GM12878 (cell line): Measurements from ENCODE around the gene ACTL7A. TPM values are rescaled to one million over a fixed set of nuclear protein-coding genes. Genes with fewer than 3 reads are reported as not detected.

Experiments used
- ATAC-seq: fragments of 200-7000 bp; cut with Tn5 transposase; 3 replicates; pipeline ENCODE4 v1.9.1; 2020; ENCODE audit warnings: mild to moderate bottlenecking, moderate library complexity
- BruUV-seq: library from RNA; stranded (reverse); fragments of 400-500 nt; replicated peaks from 2 replicates; lab custom pipeline; 2021; lab: Mats Ljungman, UMichigan
- CTCF ChIA-PET: fragments of 300-600 bp; sonication (Branson Sonifier 250); formaldehyde crosslinking; extraction: SDS; loops from one replicate; lab custom pipeline; 2021; ENCODE audit warnings: inconsistent platforms; lab: Yijun Ruan, JAX
- POLR2A ChIA-PET: fragments of 350-600 bp; formaldehyde crosslinking; extraction: SDS; loops from one replicate; lab custom pipeline; 2021; ENCODE audit warnings: inconsistent platforms; lab: Charles Lee
- RAD21 ChIA-PET: fragments of 300-600 bp; sonication (Branson Sonifier 250); formaldehyde crosslinking; loops from one replicate; lab custom pipeline; 2023; ENCODE audit warnings: antibody characterized with exemption; ENCODE audit not compliant: unreplicated experiment; lab: Charles Lee
- SMC1A ChIA-PET: fragments of 300-600 bp; sonication (Branson Sonifier 250); formaldehyde crosslinking; loops from one replicate; lab custom pipeline; 2023; ENCODE audit not compliant: unreplicated experiment, uncharacterized antibody; lab: Charles Lee
- DNase-seq: peaks from one replicate; pipeline ENCODE4 v3.0.0-alpha.2; 2011; ENCODE audit warnings: low read depth, low spot score
- FAIRE-seq: peaks from 3 replicates; lab custom pipeline; 2011; peaks lifted over from hg19 to GRCh38; lab: Jason Lieb, UNC
- H2AFZ ChIP-seq: 2 replicates; pipeline ENCODE4 v1.6.0; 2011; ENCODE audit warnings: low read depth, low read length, control low read depth; ENCODE audit not compliant: control insufficient read depth
- H3K27ac ChIP-seq: 2 replicates; pipeline ENCODE4 v1.5.1; 2011; ENCODE audit warnings: control low read depth; ENCODE audit not compliant: control insufficient read depth, insufficient read depth
- H3K27me3 ChIP-seq, 2 experiments: replicated peaks in 1 of 2; 2 replicates each; pipeline versions ENCODE4 v1.6.0 to v1.6.1; 2011; ENCODE audit warnings: low read length in 1 of 2; ENCODE audit not compliant: control insufficient read depth in 2 of 2, insufficient read depth in 2 of 2
- H3K36me3 ChIP-seq, 2 experiments: 2 replicates each; pipeline ENCODE4 v1.5.1; 2011; ENCODE audit warnings: low read length in 1 of 2; ENCODE audit not compliant: control insufficient read depth in 2 of 2, insufficient read depth in 2 of 2
- H3K4me1 ChIP-seq: 2 replicates; pipeline ENCODE4 v1.6.1; 2011; ENCODE audit warnings: mild to moderate bottlenecking, low read length, moderate library complexity, mixed read lengths; ENCODE audit not compliant: control insufficient read depth, insufficient read depth
- H3K4me2 ChIP-seq: 2 replicates; pipeline ENCODE4 v1.6.0; 2011; ENCODE audit warnings: control low read depth; ENCODE audit not compliant: control insufficient read depth, insufficient read depth
- H3K4me3 ChIP-seq: fragments of 200-600 bp; sonication (generic); 2 replicates; pipeline ENCODE4 v1.5.1; 2016
- H3K79me2 ChIP-seq: 2 replicates; pipeline ENCODE4 v1.6.0; 2011; ENCODE audit warnings: low read length; ENCODE audit not compliant: control insufficient read depth, insufficient read depth
- H3K9ac ChIP-seq: 2 replicates; pipeline ENCODE4 v1.8.0; 2011; ENCODE audit warnings: low read length, control low read depth, mixed read lengths; ENCODE audit not compliant: control insufficient read depth, insufficient read depth
- H3K9me3 ChIP-seq: replicated peaks from 3 replicates; pipeline ENCODE4 v1.5.1; 2011; ENCODE audit warnings: mild to moderate bottlenecking, low read length; ENCODE audit not compliant: control insufficient read depth, insufficient read depth
- H4K20me1 ChIP-seq: 2 replicates; pipeline ENCODE4 v1.6.0; 2011; ENCODE audit not compliant: control insufficient read depth, insufficient read depth
- ATF3 ChIP-seq: IDR thresholded peaks from 2 replicates; pipeline ENCODE4 v1.6.1; 2011; ENCODE audit warnings: low read depth, mild to moderate bottlenecking, low read length, moderate library complexity, borderline replicate concordance; ENCODE audit errors: extremely low read depth
- ATF7 ChIP-seq: fragments of 450-650 bp; IDR thresholded peaks from 2 replicates; pipeline ENCODE4 v1.6.1; 2016; ENCODE audit warnings: low read depth, mild to moderate bottlenecking
- CEBPB ChIP-seq, 2 experiments: fragments of 150-350 bp in 1 of 2; IDR thresholded peaks; 2 replicates each; pipeline ENCODE4 v1.6.1; 2012 to 2014; ENCODE audit warnings: low read depth in 2 of 2, low read length in 2 of 2, borderline replicate concordance in 1 of 2, inconsistent platforms in 1 of 2
- E2F4 ChIP-seq: IDR thresholded peaks from 2 replicates; pipeline ENCODE4 v1.6.1; 2012; ENCODE audit warnings: low read depth, low read length, improper control_type of control experiment
- GATAD2B ChIP-seq: fragments of 450-650 bp; conservative IDR thresholded peaks from 2 replicates; pipeline ENCODE4 v1.6.1; 2017; ENCODE audit warnings: low read depth, mild to moderate bottlenecking, moderate library complexity
- HDAC6 ChIP-seq: fragments of 200-600 bp; sonication (generic); IDR thresholded peaks from one replicate; pipeline ENCODE4 v1.8.0; 2017; ENCODE audit warnings: antibody characterized with exemption; ENCODE audit not compliant: unreplicated experiment
- HDGF ChIP-seq: fragments of 450-650 bp; IDR thresholded peaks from 2 replicates; pipeline ENCODE4 v1.6.1; 2016; ENCODE audit warnings: antibody characterized with exemption
- HSF1 ChIP-seq: fragments of 150-350 bp; IDR thresholded peaks from 2 replicates; pipeline ENCODE4 v1.6.1; 2014; ENCODE audit warnings: mild to moderate bottlenecking, low read depth, low read length
- JUND ChIP-seq: IDR thresholded peaks from 2 replicates; pipeline ENCODE4 v1.6.1; 2012; ENCODE audit warnings: low read depth, mild to moderate bottlenecking, low read length, improper control_type of control experiment, moderate library complexity
- MTA3 ChIP-seq: IDR thresholded peaks from 2 replicates; pipeline ENCODE4 v1.6.1; 2012; ENCODE audit warnings: low read length, inconsistent platforms, borderline replicate concordance
- POLR2A ChIP-seq: IDR thresholded peaks from 2 replicates; pipeline ENCODE4 v1.6.1; 2011; ENCODE audit warnings: low read depth, mild to moderate bottlenecking, low read length
- TBL1XR1 ChIP-seq: IDR thresholded peaks from 2 replicates; pipeline ENCODE4 v1.6.1; 2012; ENCODE audit warnings: low read depth, low read length, improper control_type of control experiment
- TCF12 ChIP-seq: IDR thresholded peaks from 2 replicates; pipeline ENCODE4 v1.6.1; 2011; ENCODE audit warnings: low read depth, mild to moderate bottlenecking, low read length
- ZBED1 ChIP-seq: IDR thresholded peaks from 2 replicates; pipeline ENCODE4 v1.6.1; 2016; ENCODE audit warnings: borderline replicate concordance
- WGBS: methylation state at CpG from one replicate; pipeline ENCODE4 v1.1.6; 2016; ENCODE audit warnings: low lambda C conversion rate; ENCODE audit not compliant: insufficient replicate concordance, insufficient coverage; ENCODE audit errors: missing lambda C conversion rate; 5-methylcytosine and 5-hydroxymethylcytosine counted together
- in situ Hi-C: fragments of 300-500 bp; cut with MboI; formaldehyde crosslinking; loops from 9 replicates; pipeline ENCODE4 v1.14.3; 2018; ENCODE audit warnings: mixed read lengths
- intact Hi-C: fragments of 100-400 bp; cut with micrococcal nuclease; formaldehyde crosslinking; loops from one replicate; pipeline ENCODE4 v1.14.2; 2022; ENCODE audit not compliant: unreplicated experiment
- polyA plus RNA-seq, 11 experiments: library from polyadenylated mRNA; depleted of rRNA in 4 of 11; unstranded in 6 of 11; stranded (reverse) in 5 of 11; fragments of >200 nt; fragmentation: Nextera tagmentation in 4 of 11; fragmentation: Illumina TruSeq in 1 of 11; extraction: Ambion mirVana in 4 of 11; extraction: Trizol in 1 of 11; gene quantifications; 1 replicate in 1 of 11; 2 replicates in 10 of 11; pipeline versions ENCODE4 v1.2.1 to v1.2.3, GENCODE V29; 2011 to 2016; ENCODE audit warnings: inconsistent platforms in 2 of 11, missing spikeins in 2 of 11, low read depth in 1 of 11
- total RNA-seq, 4 experiments: library from RNA; depleted of rRNA in 3 of 4; stranded (reverse); fragments of >200 nt in 3 of 4; fragmentation: Illumina TruSeq in 1 of 4; extraction: Trizol in 1 of 4; gene quantifications; 2 replicates each; pipeline versions ENCODE4 v1.2.1 to v1.2.3, GENCODE V29; 2013 to 2021

Gene ACTL7A
- total and polyA plus RNA-seq, 10 of the 15 experiments (the other 5 are each of a cell fraction or from before 2014, with no cell fraction given), result not detected

- SMC1A ChIA-PET, result no interaction called here
- no peaks in the 10 kb centered on the region for H3K27me3 ChIP-seq
- H3K36me3 ChIP-seq, result peaks cover 3 to 13% of the 10 kb centered on the region in 2 experiments
- 99% methylated on average over 4 of the region's 4 CpGs for WGBS
- H3K4me3 ChIP-seq, result no peak overlapping the region
- H3K4me2 ChIP-seq, result no peak overlapping the region
- CTCF ChIA-PET, result interaction anchor here (0.6 to 1.4 kb wide), 3 partner anchors 12 to 514 kb away, joined by 3 to 5 read pairs (median 4); no protein-coding TSS in a partner anchor
- RAD21 ChIA-PET, result no interaction called here
- BruUV-seq, result no TSS peak
- H3K79me2 ChIP-seq, result no peaks in the 10 kb centered on the region
- no peak for FAIRE-seq
- intact Hi-C loops, result no loop called here
- H3K4me1 ChIP-seq, result no peaks in the 10 kb centered on the region
- in situ Hi-C loops, result no loop called here
- H2AFZ ChIP-seq, result no peak overlapping the region
- DNase-seq, result no peak
- H4K20me1 ChIP-seq, result no peaks in the 10 kb centered on the region
- TF ChIP-seq ATF3, result no peak
- no peak overlapping the region for H3K9ac ChIP-seq
- POLR2A ChIA-PET, result no interaction called here
- no peak for ATAC-seq
- no peaks in the 10 kb centered on the region for H3K9me3 ChIP-seq
- no peak overlapping the region for H3K27ac ChIP-seq
These were observed 32.3 kb downstream of the ACTL7A start for GRCh38 chr9:108894225-108894997.

GRCh38 chr9:108897324-108898096 lies 35.4 kb downstream of the ACTL7A start:
- no peak overlapping the region for H2AFZ ChIP-seq
- in situ Hi-C loops, result no loop called here
- no peak for FAIRE-seq
- TF ChIP-seq JUND (no peak), TCF12 (no peak), ATF7 (no peak), ZBED1 (no peak), E2F4 (no peak), HDGF (no peak), HSF1 (no peak), GATAD2B (no peak), MTA3 (no peak), HDAC6 (no peak), TBL1XR1 (no peak), POLR2A (no peak), CEBPB (IDR thresholded peaks at IDR 0.05; ENCODE audit: borderline replicate concordance in 1 of 2, low read depth in 2 of 2, low read length in 2 of 2) (no peak)

More at GRCh38 chr9:108897324-108898096, 35.4 kb downstream of the ACTL7A start:
- Histone ChIP-seq H3K27me3 (no peaks in the 10 kb centered on the region), H3K9me3 (no peaks in the 10 kb centered on the region), H3K79me2 (no peaks in the 10 kb centered on the region), H3K4me1 (no peaks in the 10 kb centered on the region), H3K36me3 (peaks cover 4 to 5% of the 10 kb centered on the region in 2 experiments), H3K27ac (no peak overlapping the region), H3K4me3 (no peak overlapping the region), H3K9ac (no peak overlapping the region), H4K20me1 (no peaks in the 10 kb centered on the region), H3K4me2 (no peak overlapping the region)
- ChIA-PET RAD21 (no interaction called here), POLR2A (no interaction called here), CTCF (interaction anchor here (2.1 kb wide), 1 partner anchor 56 kb away, joined by 9 read pairs; no protein-coding TSS in a partner anchor), SMC1A (interaction anchor here (0.6 kb wide), 1 partner anchor 28 kb away, joined by 3 read pairs; no protein-coding TSS in a partner anchor)
- DNase-seq, result no peak
- no TSS peak for BruUV-seq
- intact Hi-C loops, result no loop called here
- ATAC-seq, result no peak
- WGBS, result 68% methylated on average over 2 of the region's 2 CpGs
